GM08714 (cell line): ENCODE results near the gene ARPC1B.

Experiments used
- H3K4me3 ChIP-seq: fragments of 200-500 bp; sonication (Bioruptor generic); 2 replicates; pipeline ENCODE4 v1.5.1; 2014; ENCODE audit warnings: mild to moderate bottlenecking, low read length, inconsistent platforms
- ZNF274 ChIP-seq: IDR thresholded peaks from 2 replicates; pipeline ENCODE4 v1.6.1; 2012; ENCODE audit warnings: mild to moderate bottlenecking, low read depth, low read length

The ARPC1B gene

DNA sequence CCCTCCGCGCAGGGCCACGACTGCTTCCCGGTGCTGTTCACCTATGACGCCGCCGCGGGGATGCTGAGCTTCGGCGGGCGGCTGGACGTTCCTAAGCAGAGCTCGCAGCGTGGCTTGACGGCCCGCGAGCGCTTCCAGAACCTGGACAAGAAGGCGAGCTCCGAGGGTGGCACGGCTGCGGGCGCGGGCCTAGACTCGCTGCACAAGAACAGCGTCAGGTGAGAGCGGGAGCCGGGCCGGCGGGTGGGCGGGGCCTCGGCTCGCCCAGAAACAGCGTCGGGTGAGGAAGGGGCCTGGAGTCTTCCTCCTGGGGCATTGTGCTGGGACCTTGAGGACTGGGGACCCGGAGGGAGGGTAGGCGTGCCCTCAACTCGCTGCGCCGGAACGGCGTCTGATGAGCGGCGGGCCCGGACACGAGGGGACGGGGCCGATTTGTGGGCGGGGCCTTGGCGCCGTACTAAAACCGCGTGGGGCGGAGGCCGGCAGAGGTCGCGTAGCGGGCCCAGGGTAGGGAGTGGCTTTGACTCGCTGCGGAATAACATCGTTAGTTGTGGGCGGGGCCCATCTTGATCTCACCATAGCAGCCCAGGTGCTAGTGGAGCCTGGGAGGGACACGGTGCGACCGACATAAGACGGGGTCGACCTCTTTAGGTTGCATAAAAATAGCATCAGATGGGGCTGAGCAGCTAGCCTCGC is 18.3 kb downstream of the ARPC1B start:
- TF ChIP-seq ZNF274 = no peak

DNA sequence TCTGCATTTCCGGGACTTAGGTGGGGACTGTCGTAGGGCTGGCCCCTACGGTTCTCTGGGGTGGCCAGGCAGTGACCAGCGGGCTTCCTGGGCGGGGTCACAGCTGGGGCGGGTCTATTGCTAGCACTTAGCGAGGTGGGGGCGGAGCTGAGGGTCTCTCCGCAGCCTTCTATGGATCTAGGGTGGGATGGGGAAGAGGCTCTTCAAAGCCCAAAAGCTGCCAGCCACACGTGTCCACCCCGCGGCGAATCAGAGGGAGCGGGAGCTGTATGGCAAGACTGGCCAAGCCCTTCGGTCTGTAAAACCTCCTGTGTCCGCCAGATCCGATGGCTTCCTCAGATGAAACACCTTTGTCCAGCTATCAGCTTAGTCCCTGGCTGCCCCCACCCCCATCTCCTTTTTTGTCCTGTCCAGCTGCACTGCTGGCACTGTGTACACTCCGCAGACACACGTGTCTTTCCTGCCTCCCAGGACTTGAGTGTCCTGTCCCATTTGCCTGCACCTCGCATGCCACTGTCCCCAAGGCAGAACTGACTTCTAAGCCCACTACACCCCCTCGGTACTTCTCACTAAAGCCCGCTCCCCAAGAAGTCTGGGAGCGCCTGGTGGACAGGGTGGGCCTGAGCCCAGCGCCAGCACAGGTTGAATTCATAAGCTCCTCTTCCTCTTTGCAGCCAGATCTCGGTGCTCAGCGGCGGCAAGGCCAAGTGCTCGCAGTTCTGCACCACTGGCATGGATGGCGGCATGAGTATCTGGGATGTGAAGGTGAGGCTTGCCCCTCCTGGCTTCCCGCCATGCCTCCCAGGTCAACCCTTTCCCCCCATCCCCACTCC is 19.0 kb downstream of the ARPC1B start:
- TF ChIP-seq ZNF274 = no peak
- no peak overlapping the region for H3K4me3 ChIP-seq

More for the DNA sequence above, 18.3 kb downstream of the ARPC1B start:
- no peak overlapping the region; the same call in 1 of the 2 replicates for H3K4me3 ChIP-seq

- H3K4me3 ChIP-seq = no peak overlapping the region
- TF ChIP-seq ZNF274 = no peak
Observed at GRCh38 chr7:99394188-99394502, 19.6 kb downstream of the ARPC1B start.

- TF ChIP-seq ZNF274 = no peak
- H3K4me3 ChIP-seq = no peak overlapping the region
Observed at GRCh38 chr7:99395616-99396327, 21.2 kb downstream of the ARPC1B start.

GRCh38 chr7:99396418-99397296 is 22.1 kb downstream of the ARPC1B start:
- H3K4me3 ChIP-seq = no peak overlapping the region
- no peak for TF ChIP-seq ZNF274

GRCh38 chr7:99397297-99397983 is 22.9 kb downstream of the ARPC1B start:
- TF ChIP-seq ZNF274 = no peak
- H3K4me3 ChIP-seq = no peak overlapping the region

- no peak overlapping the region for H3K4me3 ChIP-seq
- no peak for TF ChIP-seq ZNF274
Observed at GRCh38 chr7:99398891-99399445, 24.4 kb downstream of the ARPC1B start.

GRCh38 chr7:99399597-99399996 is 25.1 kb downstream of the ARPC1B start:
- no peak for TF ChIP-seq ZNF274

DNA sequence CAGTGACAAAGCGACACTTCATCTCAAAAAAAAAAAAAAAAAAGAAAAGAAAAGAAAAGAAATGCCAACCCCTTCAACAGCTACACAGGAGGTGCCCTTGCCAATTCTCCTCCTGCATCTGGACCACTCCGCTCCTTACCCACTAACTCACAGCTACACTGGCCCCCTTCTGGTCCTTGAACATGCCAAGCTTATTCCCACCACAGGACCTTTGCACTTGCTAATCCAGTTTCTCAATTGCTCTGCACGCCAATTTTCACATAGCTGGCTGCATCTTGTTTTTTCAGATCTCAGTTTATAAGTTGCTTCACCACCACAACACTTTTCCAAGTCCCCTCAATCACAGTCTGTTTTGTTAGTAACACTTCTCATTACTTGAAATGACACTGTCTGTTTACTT is 28.3 kb downstream of the ARPC1B start:
- no peak overlapping the region for H3K4me3 ChIP-seq
- TF ChIP-seq ZNF274 = no peak

More at GRCh38 chr7:99399597-99399996, 25.1 kb downstream of the ARPC1B start:
- H3K4me3 ChIP-seq = no peak overlapping the region

GRCh38 chr7:99403764-99404163 is 29.2 kb downstream of the ARPC1B start:
- TF ChIP-seq ZNF274 = no peak
- H3K4me3 ChIP-seq = no peak overlapping the region

GRCh38 chr7:99404235-99404976 is 29.9 kb downstream of the ARPC1B start:
- no peak overlapping the region for H3K4me3 ChIP-seq

GRCh38 chr7:99404977-99405320 is 30.4 kb downstream of the ARPC1B start:
- no peak for TF ChIP-seq ZNF274
- H3K4me3 ChIP-seq = no peak overlapping the region

More at GRCh38 chr7:99404235-99404976, 29.9 kb downstream of the ARPC1B start:
- no peak for TF ChIP-seq ZNF274

GRCh38 chr7:99406557-99406956 is 32.0 kb downstream of the ARPC1B start:
- peak overlapping the region; percentile 34; the same call in 1 of the 2 replicates for H3K4me3 ChIP-seq
- no peak for TF ChIP-seq ZNF274
